Hematopoietic multipotent progenitor cell (in vitro differentiated cells): ENCODE data around the gene CASP9. TPM values are rescaled to one million over a fixed set of nuclear protein-coding genes. Genes with fewer than 3 reads are reported as not detected.
"Not testable (repeated sequence)": the region's sequence is repeated elsewhere in the genome, so short reads cannot be mapped to it uniquely, and the experiment has no call there.

ENCODE experiments used
- DNase-seq, 3 donors: peaks; one replicate each; pipeline ENCODE4 v3.0.0-alpha.2; 2011 to 2015; ENCODE audit warnings: low read depth in 2 of 3, low spot score in 2 of 3
- total RNA-seq: library from RNA; depleted of rRNA; stranded (reverse); fragments of >200 nt; gene quantifications from one replicate; pipeline ENCODE4 v1.2.3, GENCODE V29; 2012

CASP9 gene
- total RNA-seq, 1 donor: 21.3 TPM

GRCh38 chr1:15526021-15526489 is 2.0 kb upstream of the CASP9 start:
- DNase-seq: no peak

- peak in 2 of 3 donors; percentile 97 to 99 for DNase-seq
These were observed 1.3 kb upstream of the CASP9 start for GRCh38 chr1:15525050-15526020.

- peak; percentile 97 to 99 (median 99) for DNase-seq
These were observed 451 bp upstream of the CASP9 start for GRCh38 chr1:15524283-15525049.

GRCh38 chr1:15523104-15524020 is 653 bp downstream of the CASP9 start:
- no peak for DNase-seq

GRCh38 chr1:15522551-15522950 is 1.5 kb downstream of the CASP9 start:
- DNase-seq: no peak

- not testable (repeated sequence) for DNase-seq
These were observed 2.7 kb downstream of the CASP9 start for GRCh38 chr1:15521206-15521906.

- DNase-seq: no peak
These were observed 4.4 kb downstream of the CASP9 start for GRCh38 chr1:15519625-15520024.

GRCh38 chr1:15515022-15515663 is 8.9 kb downstream of the CASP9 start:
- peak in 2 of 3 donors; percentile 35 to 42 for DNase-seq

- not testable (repeated sequence) for DNase-seq
These were observed 9.5 kb downstream of the CASP9 start for GRCh38 chr1:15514557-15514956.

GRCh38 chr1:15513919-15514318 is 10.1 kb downstream of the CASP9 start:
- no peak for DNase-seq

- no peak for DNase-seq
These were observed 10.8 kb downstream of the CASP9 start for GRCh38 chr1:15513192-15513591.

GRCh38 chr1:15510611-15511405 is 13.2 kb downstream of the CASP9 start:
- no peak for DNase-seq

- DNase-seq: no peak
These were observed 14.4 kb downstream of the CASP9 start for GRCh38 chr1:15509586-15509985.

- peak in 2 of 3 donors; percentile 54 to 69 for DNase-seq
These were observed 15.1 kb downstream of the CASP9 start for GRCh38 chr1:15508700-15509487.

- DNase-seq: no peak
These were observed 16.7 kb downstream of the CASP9 start for GRCh38 chr1:15507278-15507677.

- no peak for DNase-seq
These were observed 17.2 kb downstream of the CASP9 start for GRCh38 chr1:15506831-15507230.

- DNase-seq: no peak
These were observed 19.6 kb downstream of the CASP9 start for GRCh38 chr1:15504436-15504835.
